ENCODE measurements around the gene KRTCAP3.
"Not testable (repeated sequence)": the region's sequence is repeated elsewhere in the genome, so short reads cannot be mapped to it uniquely, and the experiment has no call there.

Gene KRTCAP3, protein sequence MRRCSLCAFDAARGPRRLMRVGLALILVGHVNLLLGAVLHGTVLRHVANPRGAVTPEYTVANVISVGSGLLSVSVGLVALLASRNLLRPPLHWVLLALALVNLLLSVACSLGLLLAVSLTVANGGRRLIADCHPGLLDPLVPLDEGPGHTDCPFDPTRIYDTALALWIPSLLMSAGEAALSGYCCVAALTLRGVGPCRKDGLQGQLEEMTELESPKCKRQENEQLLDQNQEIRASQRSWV

DNA sequence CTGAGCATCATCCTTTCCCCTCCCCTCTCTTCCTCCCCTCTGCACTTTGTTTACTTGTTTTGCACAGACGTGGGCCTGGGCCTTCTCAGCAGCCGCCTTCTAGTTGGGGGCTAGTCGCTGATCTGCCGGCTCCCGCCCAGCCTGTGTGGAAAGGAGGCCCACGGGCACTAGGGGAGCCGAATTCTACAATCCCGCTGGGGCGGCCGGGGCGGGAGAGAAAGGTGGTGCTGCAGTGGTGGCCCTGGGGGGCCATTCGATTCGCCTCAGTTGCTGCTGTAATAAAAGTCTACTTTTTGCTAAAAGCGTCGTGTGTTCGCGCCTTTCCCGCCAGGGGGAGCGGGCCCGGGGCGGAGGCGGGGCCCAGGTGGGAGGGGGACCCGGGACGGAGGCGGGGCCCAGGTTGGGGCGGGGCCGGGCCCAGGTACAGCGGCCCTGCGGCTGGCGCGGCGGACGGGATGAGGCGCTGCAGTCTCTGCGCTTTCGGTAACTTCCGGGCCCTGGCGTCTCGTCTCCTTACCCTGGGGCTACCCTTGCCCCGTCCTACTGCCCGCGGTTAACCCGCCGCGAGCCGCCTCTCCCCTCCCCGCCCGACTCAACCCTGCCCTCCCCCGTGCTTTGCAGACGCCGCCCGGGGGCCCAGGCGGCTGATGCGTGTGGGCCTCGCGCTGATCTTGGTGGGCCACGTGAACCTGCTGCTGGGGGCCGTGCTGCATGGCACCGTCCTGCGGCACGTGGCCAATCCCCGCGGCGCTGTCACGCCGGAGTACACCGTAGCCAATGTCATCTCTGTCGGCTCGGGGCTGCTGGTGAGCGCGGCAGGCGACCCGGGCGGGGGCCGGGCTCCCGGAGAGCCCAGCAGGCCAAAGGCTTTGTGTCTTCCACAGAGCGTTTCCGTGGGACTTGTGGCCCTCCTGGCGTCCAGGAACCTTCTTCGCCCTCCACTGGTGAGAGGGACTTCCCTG is at the start of gene KRTCAP3:
TSS of gene KRTCAP3 (plus strand) at position 424 of the 962 bp plus-strand sequence. CDS start at position 456, 32 bp downstream.
- DNase-seq = no peak

DNA sequence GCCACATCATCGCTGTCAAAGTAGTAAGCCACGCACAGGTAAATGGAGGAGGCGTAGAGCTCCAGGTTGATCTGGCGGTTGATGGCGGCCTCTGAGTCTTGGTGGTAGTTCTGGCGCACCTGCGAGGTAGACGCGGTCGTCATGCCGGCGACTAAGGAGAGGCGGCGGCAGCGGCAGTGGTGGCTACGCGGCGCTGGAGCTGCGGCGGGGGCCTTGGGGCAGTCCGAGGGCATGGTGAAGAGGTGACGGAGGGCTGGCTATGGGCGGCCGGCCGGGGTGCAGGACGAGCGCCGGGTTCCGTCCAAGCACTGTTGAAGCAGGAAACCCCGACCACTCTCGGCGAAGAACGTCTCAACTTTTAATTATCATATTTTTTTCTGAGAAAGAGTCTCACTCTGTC is 49.0 kb upstream of the KRTCAP3 start:
- DNase-seq = no peak

DNA sequence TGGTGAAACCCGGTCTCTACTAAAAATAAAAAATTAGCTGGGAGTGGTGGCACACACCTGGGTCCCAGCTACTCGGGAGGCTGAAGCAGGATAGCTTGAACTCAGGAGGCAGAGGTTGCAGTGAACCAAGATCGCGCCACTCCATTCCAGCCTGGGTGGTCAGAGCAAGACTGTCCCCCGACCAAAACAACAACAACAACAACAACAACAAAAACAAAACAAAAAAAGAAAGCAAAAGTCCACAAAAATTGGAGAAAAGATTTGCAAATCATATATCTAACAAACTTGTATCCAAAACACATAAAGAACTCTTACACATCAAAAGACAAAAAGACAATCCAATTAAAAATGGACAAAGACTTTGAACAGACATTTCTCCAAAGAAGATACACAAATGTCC is 43.2 kb upstream of the KRTCAP3 start:
- no peak for DNase-seq

DNA sequence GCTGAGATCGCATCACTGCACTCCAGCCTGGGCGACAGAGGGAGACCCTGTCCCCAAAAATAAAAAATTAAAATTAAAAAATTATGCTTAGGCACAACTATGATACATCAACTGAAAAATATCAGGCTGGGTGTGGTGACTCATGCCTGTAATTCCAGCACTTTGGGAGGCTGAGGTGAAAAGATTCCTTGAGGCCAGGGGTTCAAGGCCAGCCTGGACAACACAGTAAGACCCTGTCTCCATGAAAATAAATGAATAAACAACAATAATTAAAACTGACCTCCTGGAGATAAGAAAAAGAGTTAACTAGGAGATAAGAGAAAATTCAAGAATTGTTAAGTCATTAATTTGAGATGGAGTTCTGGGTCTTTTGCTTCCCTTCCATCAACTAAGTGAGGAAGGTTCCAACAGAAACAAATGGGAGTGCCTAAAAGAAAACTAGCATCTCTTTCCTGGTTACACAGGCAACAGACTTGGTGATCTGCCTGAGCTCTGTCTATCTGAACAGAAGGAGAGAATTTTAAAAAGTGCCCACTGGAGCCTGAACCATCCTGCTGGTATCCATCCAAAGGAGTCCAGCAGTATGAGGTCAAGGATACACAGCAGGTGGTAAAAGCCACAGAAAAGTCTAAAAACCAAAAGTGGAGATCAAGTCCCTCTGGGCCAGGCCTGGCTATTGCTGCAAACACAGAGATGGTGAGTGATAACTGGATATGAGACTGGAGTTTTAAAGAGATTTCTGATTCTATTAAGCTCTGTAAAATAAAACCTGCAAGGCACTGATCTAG is 41.6 kb upstream of the KRTCAP3 start:
- no peak for DNase-seq

DNA sequence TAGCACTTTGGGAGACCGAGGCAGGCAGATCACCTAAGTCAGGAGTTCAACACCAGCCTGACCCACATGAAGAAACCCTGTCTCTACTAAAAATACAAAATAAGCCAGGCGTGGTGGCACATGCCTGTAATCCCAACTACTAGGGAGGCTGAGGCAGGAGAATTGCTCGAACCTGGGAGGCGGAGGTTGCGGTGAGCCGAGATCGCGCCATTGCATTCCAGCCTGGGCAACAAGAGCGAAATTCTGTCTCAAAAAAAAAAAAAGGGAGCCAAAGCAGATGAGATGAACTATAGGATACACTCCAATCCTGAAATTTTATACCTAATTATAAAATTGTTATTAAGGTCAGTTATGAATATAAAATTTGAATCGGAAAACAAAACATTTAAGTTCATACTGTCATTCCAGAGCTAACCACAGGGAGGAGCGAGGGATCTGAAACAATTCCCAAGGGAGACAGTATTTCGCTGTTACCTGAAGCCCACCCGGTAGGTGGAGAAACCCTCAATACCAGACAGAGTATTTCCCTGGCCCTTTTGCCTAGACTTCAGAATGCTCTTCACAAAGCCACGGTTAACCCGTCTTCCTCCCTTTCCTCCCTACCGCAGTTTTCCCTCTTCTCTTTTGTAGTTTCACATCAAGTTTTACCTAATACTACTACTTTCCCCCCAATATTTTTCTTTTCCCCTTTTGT is 34.2 kb upstream of the KRTCAP3 start:
- no peak for DNase-seq

DNA sequence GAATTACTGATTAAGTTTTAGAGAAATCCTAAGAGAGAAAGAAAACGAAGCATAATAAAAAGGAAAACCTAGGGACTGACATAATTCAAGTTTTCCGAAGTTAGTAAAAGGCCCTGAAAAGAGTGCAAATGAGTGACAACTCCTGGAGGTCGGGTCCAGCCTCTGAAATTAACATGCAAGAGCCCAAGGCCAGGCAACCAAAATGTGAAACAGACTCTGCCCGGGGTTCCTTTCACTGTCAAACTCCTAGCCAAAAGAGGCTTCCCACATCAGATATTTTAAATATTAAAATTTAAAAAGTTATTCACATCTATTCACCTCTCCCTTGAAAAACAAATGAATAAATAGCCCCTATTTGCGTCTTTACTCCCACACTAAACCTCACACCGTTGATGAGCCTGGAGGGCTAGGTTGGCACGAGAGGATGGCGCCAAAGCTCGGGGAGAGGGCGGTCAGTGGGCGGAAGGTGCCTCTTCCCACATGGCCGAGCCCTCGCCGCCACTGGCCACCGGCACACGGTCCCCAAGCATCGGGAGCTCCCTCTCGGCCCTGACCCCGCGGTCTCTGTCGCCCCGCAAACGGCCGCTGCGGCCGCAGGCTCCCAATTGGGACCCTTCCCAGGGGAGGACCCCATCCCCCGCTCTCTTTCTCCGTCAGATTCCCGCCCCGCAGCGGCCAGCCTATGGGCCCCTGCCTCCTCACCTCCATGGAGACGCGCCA is 33.4 kb upstream of the KRTCAP3 start:
- DNase-seq = no peak

DNA sequence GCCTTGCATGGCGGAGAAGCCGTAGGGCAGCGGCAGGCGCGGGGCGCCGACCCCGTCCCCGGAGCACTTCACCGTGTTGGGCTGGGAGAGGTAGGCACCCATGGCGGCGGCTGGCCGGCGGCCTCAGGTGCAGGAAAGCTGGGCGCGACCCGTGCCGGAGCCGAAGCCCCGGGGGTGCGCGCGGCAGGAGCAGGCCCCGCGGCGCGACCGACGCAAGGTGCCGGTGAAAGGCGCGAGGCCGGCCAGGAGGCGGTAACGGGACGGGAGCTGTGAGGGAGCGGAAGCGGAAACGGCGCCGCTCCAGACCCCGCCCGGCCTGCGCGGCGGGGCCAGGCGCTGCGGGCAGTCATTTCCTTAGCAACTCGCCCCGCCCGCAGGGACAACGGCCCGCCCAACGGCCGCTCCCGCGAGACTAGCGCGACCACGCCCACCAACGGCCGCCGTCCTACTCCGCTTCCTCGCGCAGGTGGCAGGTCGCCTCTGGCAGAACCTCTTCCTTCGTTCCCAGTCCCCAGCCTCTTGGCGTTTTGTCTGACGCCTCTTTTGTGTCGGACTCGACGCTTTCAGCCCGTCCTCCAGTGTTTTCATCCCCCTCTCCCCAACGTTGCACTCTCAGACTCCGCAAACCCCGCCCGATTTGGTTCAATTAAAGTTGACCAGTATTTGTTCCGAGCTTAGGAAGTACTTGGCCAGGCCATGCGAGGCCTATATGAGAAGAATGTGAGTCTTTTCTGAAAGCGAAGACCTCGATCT is 32.7 kb upstream of the KRTCAP3 start, which contains the start of gene PPM1G:
TSS of gene PPM1G (minus strand) at position 271 of the 753 bp plus-strand sequence. CDS start at position 102, 169 bp downstream.
- peak; percentile 58 for DNase-seq

DNA sequence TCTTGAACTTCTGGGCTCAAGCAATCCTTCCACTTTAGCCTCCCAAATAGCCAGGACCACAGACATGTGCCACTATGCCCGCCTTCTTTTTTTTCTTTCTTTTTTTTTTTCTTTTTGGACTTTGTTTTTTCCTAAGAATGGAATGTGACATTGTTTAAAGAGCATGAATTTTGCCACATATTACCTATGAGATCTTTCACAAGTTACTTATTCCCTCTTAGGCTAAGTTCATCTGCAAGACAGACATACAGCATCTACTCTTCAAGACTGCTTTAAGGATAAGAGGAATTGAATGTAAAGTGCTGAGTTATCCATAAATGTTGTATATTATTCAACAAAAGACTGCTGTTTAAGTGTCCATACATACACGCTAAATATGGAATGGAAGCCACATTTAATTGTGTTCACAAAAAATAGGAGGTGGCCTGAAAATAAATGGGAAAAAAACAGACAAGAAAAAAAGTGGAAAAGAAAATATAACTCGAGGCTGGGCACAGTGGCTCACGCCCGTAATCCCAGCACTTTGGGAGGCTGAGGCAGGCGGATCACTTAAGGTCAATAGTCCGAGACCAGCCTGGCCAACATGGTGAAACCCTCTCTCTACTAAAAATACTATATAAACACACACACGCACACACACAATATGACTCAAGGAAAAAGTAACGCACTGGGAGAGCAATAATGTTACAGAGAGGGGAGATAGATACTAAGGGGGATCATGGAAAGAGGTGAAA is 29.6 kb upstream of the KRTCAP3 start:
- DNase-seq = no peak

DNA sequence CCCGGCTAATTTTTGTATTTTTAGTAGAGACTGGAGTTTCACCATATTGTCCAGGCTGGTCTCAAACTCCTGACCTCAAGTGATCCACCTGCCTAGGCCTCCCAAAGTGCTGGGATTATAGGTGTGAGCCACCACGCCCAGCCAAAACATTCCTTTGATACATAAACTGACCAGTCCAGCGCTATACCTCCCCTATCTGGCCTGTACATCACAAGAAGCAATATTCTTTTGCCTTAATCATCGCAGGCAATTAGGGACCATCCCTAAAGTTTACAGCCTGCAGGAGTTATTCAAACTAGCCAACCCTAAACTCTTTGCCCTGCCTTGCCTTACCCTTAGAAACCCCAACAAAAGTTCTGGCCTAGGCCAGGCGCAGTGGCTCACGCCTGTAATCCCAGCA is 26.0 kb upstream of the KRTCAP3 start:
- no peak for DNase-seq

DNA sequence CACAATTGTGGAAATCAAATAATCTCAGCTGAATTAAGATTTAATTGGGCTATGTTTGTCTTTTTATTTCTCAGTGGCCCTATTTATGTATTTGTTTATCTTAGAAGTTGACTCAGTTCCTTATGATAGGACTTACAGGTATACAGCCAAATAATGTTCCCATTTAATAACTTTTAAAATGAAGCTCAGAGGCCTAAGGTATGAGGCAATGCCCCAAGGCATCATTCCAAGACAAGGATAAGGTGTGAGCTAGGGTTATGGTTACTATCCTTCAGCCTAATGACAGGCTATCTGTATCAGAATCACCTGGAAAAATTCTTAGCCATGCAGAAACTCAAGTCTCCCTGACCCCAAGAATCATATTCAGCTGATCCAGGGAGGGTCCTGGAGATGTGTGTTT is 21.2 kb upstream of the KRTCAP3 start:
- DNase-seq = no peak

DNA sequence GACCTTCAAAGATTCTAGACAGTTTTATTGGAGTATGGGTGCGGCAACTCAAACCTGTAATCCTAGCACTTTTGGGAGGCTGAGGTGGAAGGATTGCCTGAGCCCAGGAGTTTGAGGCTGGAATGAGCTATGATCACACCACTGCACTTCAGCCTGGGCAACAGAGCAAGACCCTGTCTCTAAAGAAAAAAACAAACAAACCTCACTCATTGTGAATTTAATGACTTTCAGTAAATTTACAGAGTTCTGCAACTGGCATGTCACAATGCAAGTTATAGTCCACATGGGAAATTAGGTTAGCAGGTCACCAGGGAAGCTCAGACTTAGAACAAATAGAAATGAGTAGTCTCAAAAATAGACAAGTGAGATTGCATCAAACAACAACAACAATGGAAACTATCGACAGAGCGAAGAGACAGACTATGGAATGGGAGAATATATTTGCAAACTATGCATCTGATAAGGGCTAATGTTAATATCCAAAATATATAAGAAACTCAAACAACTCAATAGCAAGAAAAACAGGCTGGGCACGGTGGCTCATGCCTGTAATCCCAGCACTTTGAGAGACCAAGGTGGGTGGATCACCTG is 20.4 kb upstream of the KRTCAP3 start:
- no peak for DNase-seq

DNA sequence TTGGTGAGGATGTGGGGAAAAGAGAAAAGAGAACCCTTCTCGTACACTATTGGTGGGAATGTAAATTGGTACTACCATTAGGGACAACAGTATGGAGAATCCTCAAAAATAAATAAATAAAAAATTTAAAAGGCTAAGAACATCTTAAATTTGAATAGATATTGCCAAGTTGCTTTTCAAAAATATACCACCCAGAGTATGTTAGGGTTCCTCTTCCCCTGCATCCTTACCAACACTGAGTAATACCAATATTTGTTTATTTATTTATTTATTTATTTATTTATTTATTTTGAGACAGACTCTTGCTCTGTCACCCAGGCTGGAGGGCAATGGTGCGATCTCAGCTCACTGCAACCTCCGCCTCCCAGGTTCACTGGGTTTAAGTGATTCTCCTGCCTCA is 19.2 kb upstream of the KRTCAP3 start:
- DNase-seq = no peak

DNA sequence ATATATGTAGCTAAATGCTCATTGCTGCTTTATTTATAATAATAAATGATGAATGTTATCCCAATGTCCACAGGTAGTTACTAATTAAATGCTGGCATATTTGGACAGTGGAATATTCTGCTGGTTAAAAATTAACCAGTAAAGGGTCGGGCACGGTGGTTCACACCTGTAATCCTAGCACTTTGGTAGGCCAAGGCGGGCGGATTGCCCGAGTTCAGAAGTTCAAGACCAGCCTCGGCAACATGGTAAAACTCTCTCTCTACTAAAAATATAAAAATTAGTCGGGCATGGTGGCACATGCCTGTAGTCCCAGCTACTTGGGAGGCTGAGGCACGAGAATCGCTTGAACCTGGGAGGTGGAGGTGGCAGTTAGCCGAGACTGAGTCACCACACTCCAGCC is 17.1 kb upstream of the KRTCAP3 start:
- DNase-seq = not testable (repeated sequence)

DNA sequence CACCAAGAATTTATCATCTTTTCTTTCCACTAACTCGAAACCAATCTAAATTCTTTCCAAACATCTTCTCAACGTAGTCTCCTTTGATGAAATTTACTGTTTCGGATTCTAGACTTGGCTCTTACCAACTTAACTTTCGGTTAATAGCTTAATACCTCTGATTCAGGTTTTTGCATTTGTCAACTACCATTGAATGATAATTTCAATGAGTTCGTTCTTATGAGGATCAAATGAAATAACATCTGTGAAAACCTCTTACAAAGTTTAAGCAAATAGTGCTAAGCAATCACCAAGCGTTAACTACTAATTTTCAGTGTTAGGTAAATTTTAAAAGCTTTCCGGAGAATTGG is 14.3 kb upstream of the KRTCAP3 start:
- no peak for DNase-seq

DNA sequence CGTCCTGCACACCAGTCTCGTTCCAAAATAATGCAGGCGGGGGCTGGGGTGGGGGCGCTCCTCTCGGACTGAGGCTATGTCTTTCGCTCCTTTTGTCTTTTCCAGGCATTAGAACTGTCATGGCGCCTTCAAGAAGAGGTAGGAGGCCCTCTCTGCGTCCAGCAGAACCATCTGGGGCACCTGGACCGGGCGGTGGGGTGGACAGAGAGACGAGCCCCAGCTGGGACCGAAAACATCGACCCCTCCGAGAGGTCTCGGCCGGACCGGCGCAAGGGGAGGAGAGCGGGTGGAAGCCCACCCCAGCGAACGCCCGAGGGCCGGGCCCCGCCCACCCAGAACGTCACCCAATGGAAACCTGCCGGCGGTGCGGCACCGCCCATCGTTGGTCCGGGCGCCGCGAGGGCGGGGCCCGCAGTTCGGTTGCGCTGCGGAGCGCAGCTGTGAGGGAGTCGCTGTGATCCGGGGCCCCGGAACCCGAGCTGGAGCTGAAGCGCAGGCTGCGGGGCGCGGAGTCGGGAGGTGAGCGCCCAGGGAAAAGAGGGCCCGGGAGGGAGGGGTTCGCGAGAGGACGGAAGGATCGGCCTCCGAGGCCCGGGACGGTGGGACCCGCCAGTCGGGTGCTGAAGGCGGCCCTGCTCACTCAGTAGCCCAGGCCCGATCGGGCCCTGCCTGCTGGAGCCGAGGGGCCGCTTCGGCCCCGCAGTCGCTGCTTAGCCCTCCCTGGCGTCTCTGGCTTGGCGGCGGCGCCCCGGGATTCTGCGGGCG is 13.8 kb upstream of the KRTCAP3 start, which contains the start of gene NRBP1:
TSS of gene NRBP1 (plus strand) at position 419 of the 765 bp plus-strand sequence. CDS start 4,643 bp downstream, outside the sequence.
- no peak for DNase-seq

DNA sequence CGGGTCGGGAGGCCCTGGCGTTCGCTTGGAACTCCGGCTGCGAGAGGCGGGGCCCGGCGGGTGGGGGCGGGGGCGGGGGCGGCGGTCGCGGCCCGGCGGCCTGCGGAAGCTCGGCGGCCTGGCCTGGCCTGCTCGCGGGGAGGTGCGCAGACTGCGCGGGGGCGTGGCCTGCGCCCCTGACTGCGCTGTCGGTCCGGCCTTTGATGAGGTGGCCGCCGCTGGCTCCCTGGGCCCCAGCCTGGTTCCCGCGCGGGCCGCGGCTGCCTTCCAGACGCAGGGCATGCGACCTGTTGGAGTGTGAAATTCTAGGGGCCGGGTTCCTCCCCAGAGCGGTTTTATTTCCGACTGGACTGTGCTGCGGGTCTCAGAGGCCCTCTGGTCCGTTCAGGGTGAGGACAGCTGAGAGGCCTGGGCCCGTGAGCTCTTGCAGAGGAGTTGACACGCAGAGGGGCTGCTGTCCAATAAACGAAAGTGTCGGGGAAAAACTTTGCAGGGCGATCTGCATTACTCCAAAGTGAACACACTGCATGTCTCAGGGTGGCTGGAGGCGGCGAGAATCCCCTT is 13.1 kb upstream of the KRTCAP3 start:
- no peak for DNase-seq

DNA sequence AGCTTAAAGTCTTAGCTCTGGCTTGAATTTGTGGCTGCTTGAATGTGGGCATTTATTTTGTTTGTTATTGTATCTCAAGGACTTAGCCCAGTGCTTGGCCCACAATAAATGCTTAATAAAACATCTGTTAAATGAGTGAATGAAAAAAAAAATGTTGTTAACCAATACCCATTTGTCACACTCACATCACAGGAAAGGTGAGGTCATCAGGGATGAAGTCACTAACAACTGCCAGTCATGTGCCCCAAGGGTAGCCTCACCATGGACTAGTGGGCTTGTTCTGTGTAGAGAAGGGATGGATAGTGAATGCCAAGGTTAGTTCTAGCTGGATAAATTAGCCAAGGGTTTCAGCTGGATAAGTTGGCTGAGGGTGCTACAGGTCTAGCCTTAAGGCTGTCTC is 10.8 kb upstream of the KRTCAP3 start:
- no peak for DNase-seq

DNA sequence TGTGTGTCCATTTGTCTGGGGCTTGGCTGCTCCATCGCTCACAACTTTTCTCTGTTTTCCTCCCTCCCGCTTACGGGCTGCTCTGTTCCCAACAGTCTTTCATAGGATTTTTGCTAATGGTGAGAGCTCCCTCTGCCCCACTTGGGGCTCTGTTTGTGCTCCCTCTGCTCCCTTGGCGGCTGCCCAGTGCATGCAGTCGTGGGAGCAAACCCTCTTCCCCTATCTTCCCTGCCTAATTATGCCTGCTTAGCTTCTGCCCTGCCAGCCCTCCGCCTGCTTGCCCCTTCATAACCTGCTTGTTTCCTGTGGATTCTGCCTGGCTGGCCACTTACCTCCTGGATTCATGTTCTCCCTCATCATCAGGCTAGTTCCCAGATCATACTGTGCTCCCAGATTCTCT is 6.6 kb upstream of the KRTCAP3 start:
- no peak for DNase-seq

Data from NCI-H1436 treated with DMSO at 0.1 percent for 48 hours (cell line).